ENCODE results near the gene NTRK2.
"Not testable (repeated sequence)": the region's sequence is repeated elsewhere in the genome, so short reads cannot be mapped to it uniquely, and the experiment has no call there.

DNA sequence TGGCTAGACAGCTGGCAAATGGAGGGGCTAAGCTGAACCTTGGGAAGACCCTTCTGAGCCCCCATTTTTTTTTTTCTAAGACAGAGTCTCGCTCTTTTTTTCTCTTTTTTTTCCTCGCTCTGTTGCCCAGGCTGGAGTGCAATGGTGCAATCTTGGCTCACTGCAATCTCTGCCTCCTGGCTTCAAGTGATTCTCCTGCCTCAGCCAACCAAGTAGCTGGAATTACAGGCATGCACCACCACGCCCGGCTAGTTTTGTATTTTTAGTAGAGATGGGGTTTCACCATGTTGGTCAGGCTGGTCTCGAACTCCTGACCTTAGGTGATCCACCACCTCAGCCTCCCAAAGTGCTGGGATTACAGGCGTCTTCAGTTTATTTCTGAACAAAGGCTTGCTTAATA, 229.1 kb downstream of the NTRK2 start:
- TF ChIP-seq, protein P1, sequence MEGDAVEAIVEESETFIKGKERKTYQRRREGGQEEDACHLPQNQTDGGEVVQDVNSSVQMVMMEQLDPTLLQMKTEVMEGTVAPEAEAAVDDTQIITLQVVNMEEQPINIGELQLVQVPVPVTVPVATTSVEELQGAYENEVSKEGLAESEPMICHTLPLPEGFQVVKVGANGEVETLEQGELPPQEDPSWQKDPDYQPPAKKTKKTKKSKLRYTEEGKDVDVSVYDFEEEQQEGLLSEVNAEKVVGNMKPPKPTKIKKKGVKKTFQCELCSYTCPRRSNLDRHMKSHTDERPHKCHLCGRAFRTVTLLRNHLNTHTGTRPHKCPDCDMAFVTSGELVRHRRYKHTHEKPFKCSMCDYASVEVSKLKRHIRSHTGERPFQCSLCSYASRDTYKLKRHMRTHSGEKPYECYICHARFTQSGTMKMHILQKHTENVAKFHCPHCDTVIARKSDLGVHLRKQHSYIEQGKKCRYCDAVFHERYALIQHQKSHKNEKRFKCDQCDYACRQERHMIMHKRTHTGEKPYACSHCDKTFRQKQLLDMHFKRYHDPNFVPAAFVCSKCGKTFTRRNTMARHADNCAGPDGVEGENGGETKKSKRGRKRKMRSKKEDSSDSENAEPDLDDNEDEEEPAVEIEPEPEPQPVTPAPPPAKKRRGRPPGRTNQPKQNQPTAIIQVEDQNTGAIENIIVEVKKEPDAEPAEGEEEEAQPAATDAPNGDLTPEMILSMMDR (conservative IDR thresholded peaks at IDR 0.05 in 1 of 2, IDR thresholded peaks at IDR 0.05 in 1 of 2; ENCODE audit: extremely low read depth in 1 of 2, insufficient read depth in 1 of 2, low read depth in 1 of 2, low read length in 2 of 2), result not testable (repeated sequence)
- TF ChIP-seq EZH2 (IDR thresholded peaks at IDR 0.05; ENCODE audit: borderline replicate concordance, low read length), result not testable (repeated sequence)

Measured in mammary epithelial cell (primary cell).